HepG2 (cell line): ENCODE data around the gene KLRG1.

Experiments used
- POLR2A ChIP-seq, 2 experiments: IDR thresholded peaks; 2 replicates each; pipeline ENCODE4 v1.6.1; 2011; ENCODE audit warnings: low read depth in 2 of 2, low read length in 2 of 2, mild to moderate bottlenecking in 1 of 2, moderate library complexity in 1 of 2; ENCODE audit not compliant: insufficient read depth in 1 of 2
- TCF12 ChIP-seq, 2 experiments: fragments of 450-650 bp in 1 of 2; sonication (generic) in 1 of 2; formaldehyde crosslinking in 1 of 2; IDR thresholded peaks; 2 replicates each; pipeline versions ENCODE4 v1.6.1 to v1.8.0; 2017 to 2022; ENCODE audit warnings: antibody characterized with exemption in 1 of 2, mild to moderate bottlenecking in 1 of 2, missing genetic modification reagents in 1 of 2, moderate library complexity in 1 of 2

DNA sequence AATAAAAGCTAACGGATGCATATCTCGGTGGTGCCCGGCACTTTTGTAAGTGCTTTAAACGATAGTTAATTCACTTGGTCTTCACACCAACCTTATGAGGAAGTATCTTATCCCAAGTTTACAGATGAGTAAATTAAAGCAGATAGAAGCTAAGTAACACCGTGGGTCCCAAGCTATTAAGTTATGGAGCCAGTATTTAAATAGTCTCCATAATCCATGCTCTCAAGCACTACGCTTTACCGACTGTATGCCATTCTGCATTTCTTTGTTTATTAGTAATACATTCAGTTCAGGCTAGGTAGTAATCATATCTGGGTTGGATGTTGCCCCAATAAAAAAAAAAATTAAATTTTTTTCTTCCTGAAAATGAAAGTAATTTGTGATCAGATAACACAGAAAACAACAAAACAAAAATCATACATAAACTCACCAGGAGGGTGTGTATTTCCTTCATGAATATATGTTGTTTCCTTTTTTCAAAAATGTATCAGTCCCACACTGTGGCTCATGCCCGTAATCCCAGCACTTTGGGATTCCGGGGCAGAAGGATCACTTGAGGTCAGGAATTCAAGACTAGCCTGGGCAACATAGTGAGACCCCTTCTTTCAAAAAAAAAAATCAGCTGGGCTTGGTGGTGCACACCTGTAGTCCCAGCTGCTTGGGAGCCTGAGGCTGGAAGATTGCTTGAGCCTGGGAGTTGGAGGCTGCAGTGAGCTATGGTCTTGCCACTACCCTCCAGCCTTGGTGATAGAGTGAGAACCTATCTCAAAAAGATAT lies 38.5 kb upstream of the KLRG1 start:
- TF ChIP-seq POLR2A (IDR thresholded peaks at IDR 0.05; ENCODE audit: insufficient read depth in 1 of 2, low read depth in 2 of 2, low read length in 2 of 2) (no peak), TCF12 (IDR thresholded peaks at IDR 0.05) (no peak), TCF12 (CRISPR knock-in tag; IDR thresholded peaks at IDR 0.05) (no peak)
